IMR-90 (cell line): ENCODE data around the gene YES1. TPM values are rescaled to one million over a fixed set of nuclear protein-coding genes. Genes with fewer than 3 reads are reported as not detected.

ENCODE experiments used
- ATAC-seq: fragments of 200-7000 bp; cut with Tn5 transposase; 2 replicates; pipeline ENCODE4 v1.9.1; 2020; ENCODE audit warnings: low read depth, mild to moderate bottlenecking, moderate library complexity
- BruUV-seq: library from RNA; stranded (reverse); fragments of 400-500 nt; replicated peaks from 2 replicates; lab custom pipeline; 2021; lab: Mats Ljungman, UMichigan
- CTCF ChIA-PET: fragments of 300-600 bp; formaldehyde crosslinking; extraction: SDS; loops from one replicate; lab custom pipeline; 2021; ENCODE audit warnings: antibody characterized with exemption; lab: Yijun Ruan, JAX
- POLR2A ChIA-PET: fragments of 300-600 bp; sonication (Branson Sonifier 250); formaldehyde crosslinking; loops from one replicate; lab custom pipeline; 2022; ENCODE audit warnings: antibody characterized with exemption; ENCODE audit not compliant: unreplicated experiment; lab: Charles Lee
- DNase-seq: peaks from one replicate; pipeline ENCODE4 v3.0.0; 2013
- H2AFZ ChIP-seq: replicated peaks from 2 replicates; pipeline ENCODE3; 2013; ENCODE audit warnings: low read length, mild to moderate bottlenecking; ENCODE audit not compliant: poor library complexity
- H2AK5ac ChIP-seq: 2 replicates; pipeline ENCODE4 v1.6.1; 2013; ENCODE audit warnings: low read depth, low read length, inconsistent platforms
- H2AK9ac ChIP-seq: replicated peaks from 2 replicates; pipeline ENCODE3; 2013; ENCODE audit warnings: mild to moderate bottlenecking, low read depth, low read length, moderate library complexity; ENCODE audit not compliant: poor library complexity
- H2BK120ac ChIP-seq: 2 replicates; pipeline ENCODE4 v1.6.1; 2013; ENCODE audit warnings: low read depth, low read length, inconsistent platforms
- H2BK15ac ChIP-seq: 3 replicates; pipeline ENCODE4 v1.6.1; 2013; ENCODE audit warnings: low read depth, low read length, inconsistent platforms
- H2BK20ac ChIP-seq: 2 replicates; pipeline ENCODE4 v1.6.1; 2013; ENCODE audit warnings: low read depth, mild to moderate bottlenecking, inconsistent platforms, low read length, moderate library complexity
- H2BK5ac ChIP-seq: 2 replicates; pipeline ENCODE4 v1.6.1; 2013; ENCODE audit warnings: mild to moderate bottlenecking, low read depth, low read length, inconsistent platforms; ENCODE audit not compliant: poor library complexity, severe bottlenecking
- H3K14ac ChIP-seq: replicated peaks from 2 replicates; pipeline ENCODE4 v1.6.1; 2013; ENCODE audit warnings: low read depth, low read length, inconsistent platforms
- H3K18ac ChIP-seq: 2 replicates; pipeline ENCODE4 v1.6.1; 2013; ENCODE audit warnings: low read depth, low read length, control low read depth
- H3K23ac ChIP-seq: 2 replicates; pipeline ENCODE4 v1.6.1; 2013; ENCODE audit warnings: low read depth, low read length, inconsistent platforms
- H3K27ac ChIP-seq: 2 replicates; pipeline ENCODE4 v1.5.1; 2013; ENCODE audit warnings: mild to moderate bottlenecking, control low read depth, low read length; ENCODE audit not compliant: insufficient read depth
- H3K27me3 ChIP-seq: 2 replicates; pipeline ENCODE4 v1.6.1; 2013; ENCODE audit warnings: low read length; ENCODE audit not compliant: control insufficient read depth, insufficient read depth
- H3K36me3 ChIP-seq: 2 replicates; pipeline ENCODE4 v1.6.1; 2013; ENCODE audit warnings: low read length, mixed read lengths; ENCODE audit not compliant: control insufficient read depth, insufficient read depth
- H3K4ac ChIP-seq: 2 replicates; pipeline ENCODE4 v1.6.1; 2013; ENCODE audit warnings: low read depth, low read length, inconsistent platforms
- H3K4me1 ChIP-seq: 2 replicates; pipeline ENCODE4 v1.6.1; 2013; ENCODE audit warnings: low read length, mixed read lengths; ENCODE audit not compliant: control insufficient read depth, insufficient read depth
- H3K4me2 ChIP-seq: 2 replicates; pipeline ENCODE4 v1.6.1; 2013; ENCODE audit warnings: low read depth, mild to moderate bottlenecking, control low read depth, low read length, moderate library complexity
- H3K4me3 ChIP-seq: 2 replicates; pipeline ENCODE4 v1.5.1; 2013; ENCODE audit warnings: low read depth, mild to moderate bottlenecking, control low read depth, low read length, moderate library complexity; ENCODE audit not compliant: insufficient read depth
- H3K56ac ChIP-seq: 2 replicates; pipeline ENCODE4 v1.6.1; 2013; ENCODE audit warnings: low read length, inconsistent platforms; ENCODE audit not compliant: insufficient read depth; ENCODE audit errors: extremely low read depth
- H3K79me1 ChIP-seq, 2 experiments: 2 replicates each; pipeline ENCODE4 v1.6.1; 2013; ENCODE audit warnings: low read length in 2 of 2, inconsistent platforms in 1 of 2, low read depth in 1 of 2
- H3K9ac ChIP-seq: 2 replicates; pipeline ENCODE4 v1.6.1; 2013; ENCODE audit warnings: low read depth, low read length, control low read depth
- H3K9me1 ChIP-seq: 2 replicates; pipeline ENCODE4 v1.6.1; 2013; ENCODE audit warnings: low read length, inconsistent platforms; ENCODE audit not compliant: insufficient read depth
- H3K9me3 ChIP-seq: 2 replicates; pipeline ENCODE4 v1.6.1; 2013; ENCODE audit warnings: low read length; ENCODE audit not compliant: control insufficient read depth, insufficient read depth
- H4K20me1 ChIP-seq: 2 replicates; pipeline ENCODE4 v1.6.1; 2013; ENCODE audit warnings: low read length, inconsistent platforms; ENCODE audit not compliant: insufficient read depth
- H4K5ac ChIP-seq: 2 replicates; pipeline ENCODE4 v1.6.1; 2013; ENCODE audit warnings: mild to moderate bottlenecking, low read depth, low read length, control low read depth
- H4K8ac ChIP-seq, 2 experiments: 2 replicates each; pipeline ENCODE4 v1.6.1; 2013; ENCODE audit warnings: low read depth in 2 of 2, low read length in 2 of 2, control low read depth in 1 of 2, inconsistent platforms in 1 of 2
- H4K91ac ChIP-seq: 2 replicates; pipeline ENCODE4 v1.6.1; 2013; ENCODE audit warnings: low read depth, low read length, inconsistent platforms; ENCODE audit not compliant: insufficient read depth
- BHLHE40 ChIP-seq: fragments of 150-350 bp; IDR thresholded peaks from 2 replicates; pipeline ENCODE4 v1.6.1; 2016; ENCODE audit warnings: mild to moderate bottlenecking, low read depth, low read length
- CHD1 ChIP-seq: IDR thresholded peaks from 2 replicates; pipeline ENCODE4 v1.6.1; 2012; ENCODE audit warnings: low read depth, low read length, improper control_type of control experiment
- FOS ChIP-seq: fragments of 150-350 bp; IDR thresholded peaks from 2 replicates; pipeline ENCODE4 v1.6.1; 2016; ENCODE audit warnings: low read depth, low read length
- MAFK ChIP-seq: IDR thresholded peaks from 2 replicates; pipeline ENCODE4 v1.6.1; 2012; ENCODE audit warnings: low read depth, low read length, improper control_type of control experiment
- MAZ ChIP-seq: IDR thresholded peaks from 2 replicates; pipeline ENCODE4 v1.6.1; 2012; ENCODE audit warnings: low read depth, mild to moderate bottlenecking, low read length, improper control_type of control experiment, moderate library complexity, borderline replicate concordance
- MXI1 ChIP-seq: IDR thresholded peaks from 2 replicates; pipeline ENCODE4 v1.6.1; 2012; ENCODE audit warnings: low read depth, mild to moderate bottlenecking, low read length, moderate library complexity, borderline replicate concordance
- NFE2L2 ChIP-seq: fragments of 150-350 bp; IDR thresholded peaks from 2 replicates; pipeline ENCODE4 v1.6.1; 2016; ENCODE audit warnings: low read depth, mild to moderate bottlenecking, low read length
- POLR2A ChIP-seq: IDR thresholded peaks from 2 replicates; pipeline ENCODE4 v1.6.1; 2012; ENCODE audit warnings: mild to moderate bottlenecking, low read depth, low read length
- RCOR1 ChIP-seq: IDR thresholded peaks from 2 replicates; pipeline ENCODE4 v1.6.1; 2012; ENCODE audit warnings: mild to moderate bottlenecking, low read length, improper control_type of control experiment; ENCODE audit not compliant: insufficient replicate concordance
- RFX5 ChIP-seq: IDR thresholded peaks from 2 replicates; pipeline ENCODE4 v1.8.0; 2012; ENCODE audit warnings: low read depth, mild to moderate bottlenecking, low read length, moderate library complexity
- SMC3 ChIP-seq: fragments of 150-350 bp; IDR thresholded peaks from 2 replicates; pipeline ENCODE4 v1.6.1; 2016; ENCODE audit warnings: low read depth, mild to moderate bottlenecking, antibody characterized with exemption, low read length, moderate library complexity
- WGBS, 2 experiments: methylation state at CpG; one replicate each; pipeline versions ENCODE4 v1.1.5 to v1.1.7; 2013; ENCODE audit warnings: missing lambda C conversion rate in 2 of 2; ENCODE audit not compliant: insufficient read length in 1 of 2; ENCODE audit errors: extremely low coverage in 2 of 2; 5-methylcytosine and 5-hydroxymethylcytosine counted together
- dilution Hi-C: fragments of 300-500 bp; cut with HindIII; formaldehyde crosslinking; loops from one replicate; pipeline ENCODE4 v1.14.3; 2018; ENCODE audit warnings: low sequenced_read_pairs; ENCODE audit not compliant: unreplicated experiment
- in situ Hi-C: fragments of 300-500 bp; cut with MboI; formaldehyde crosslinking; loops from 3 replicates; pipeline ENCODE4 v1.14.3; 2019; ENCODE audit warnings: low sequenced_read_pairs, inconsistent platforms, mixed read lengths
- intact Hi-C: fragments of 100-400 bp; cut with micrococcal nuclease; formaldehyde crosslinking; loops from 2 replicates; pipeline ENCODE4 v1.10.0; 2022
- polyA plus RNA-seq, 3 experiments: library from polyadenylated mRNA; depleted of rRNA; stranded (reverse); fragments of >200 nt; gene quantifications; 2 replicates each; pipeline ENCODE4 v1.2.3, GENCODE V29; 2012; ENCODE audit warnings: low replicate concordance in 1 of 3
- total RNA-seq: library from RNA; depleted of rRNA; stranded (reverse); fragments of >200 nt; gene quantifications from 2 replicates; pipeline ENCODE4 v1.2.3, GENCODE V29; 2012
- TF ChIP-seq, protein P1 (sequence below): fragments of 150-350 bp; IDR thresholded peaks from 2 replicates; pipeline ENCODE4 v1.6.1; 2017; ENCODE audit warnings: mild to moderate bottlenecking, antibody characterized with exemption, low read length, low read depth
- TF ChIP-seq, protein P2 (sequence below): fragments of 150-350 bp; IDR thresholded peaks from 2 replicates; pipeline ENCODE4 v1.6.1; 2016; ENCODE audit warnings: low read depth, mild to moderate bottlenecking, low read length, moderate library complexity, borderline replicate concordance

The YES1 gene
- total and polyA plus RNA-seq, 2 of the 4 experiments (the other 2 are of a cell fraction) = 16.7 to 62.0 TPM

DNA sequence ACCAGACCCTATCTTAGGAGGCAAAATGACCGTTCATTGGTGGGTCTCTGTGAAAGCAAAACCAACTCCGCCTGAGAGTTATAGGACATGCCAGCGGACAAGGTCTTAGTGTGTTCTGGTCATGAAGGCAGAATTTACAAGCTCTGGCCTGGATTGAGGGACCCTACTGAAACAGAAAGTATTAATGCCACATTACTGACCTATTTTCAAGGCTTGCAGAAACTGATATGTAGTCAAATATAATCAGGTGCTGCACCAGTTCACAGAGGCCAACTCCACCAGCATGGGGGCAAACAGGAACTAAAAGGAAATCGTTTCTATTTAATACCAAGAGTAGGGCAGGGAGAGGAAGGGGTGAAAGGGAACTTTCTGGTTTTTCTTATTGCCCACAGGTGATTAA is 134.9 kb downstream of the YES1 start:
- H3K79me1 ChIP-seq = no peaks in the 10 kb centered on the region
- intact Hi-C loops (no loop called here), dilution Hi-C loops (no loop called here), in situ Hi-C loops (no loop called here)
- H4K91ac ChIP-seq = no peak overlapping the region
- H3K9me3 ChIP-seq = no peaks in the 10 kb centered on the region
- TF ChIP-seq SMC3 (no peak), FOS (no peak), NFE2L2 (no peak), MAZ (no peak), POLR2A (no peak), RCOR1 (no peak), RFX5 (no peak), MXI1 (no peak), CHD1 (no peak), MAFK (no peak), BHLHE40 (no peak)
- TF ChIP-seq, protein P1, sequence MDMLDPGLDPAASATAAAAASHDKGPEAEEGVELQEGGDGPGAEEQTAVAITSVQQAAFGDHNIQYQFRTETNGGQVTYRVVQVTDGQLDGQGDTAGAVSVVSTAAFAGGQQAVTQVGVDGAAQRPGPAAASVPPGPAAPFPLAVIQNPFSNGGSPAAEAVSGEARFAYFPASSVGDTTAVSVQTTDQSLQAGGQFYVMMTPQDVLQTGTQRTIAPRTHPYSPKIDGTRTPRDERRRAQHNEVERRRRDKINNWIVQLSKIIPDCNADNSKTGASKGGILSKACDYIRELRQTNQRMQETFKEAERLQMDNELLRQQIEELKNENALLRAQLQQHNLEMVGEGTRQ = no peak
- TF ChIP-seq, protein P2, sequence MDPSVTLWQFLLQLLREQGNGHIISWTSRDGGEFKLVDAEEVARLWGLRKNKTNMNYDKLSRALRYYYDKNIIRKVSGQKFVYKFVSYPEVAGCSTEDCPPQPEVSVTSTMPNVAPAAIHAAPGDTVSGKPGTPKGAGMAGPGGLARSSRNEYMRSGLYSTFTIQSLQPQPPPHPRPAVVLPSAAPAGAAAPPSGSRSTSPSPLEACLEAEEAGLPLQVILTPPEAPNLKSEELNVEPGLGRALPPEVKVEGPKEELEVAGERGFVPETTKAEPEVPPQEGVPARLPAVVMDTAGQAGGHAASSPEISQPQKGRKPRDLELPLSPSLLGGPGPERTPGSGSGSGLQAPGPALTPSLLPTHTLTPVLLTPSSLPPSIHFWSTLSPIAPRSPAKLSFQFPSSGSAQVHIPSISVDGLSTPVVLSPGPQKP = no peak
- H3K36me3 ChIP-seq = peaks cover 27% of the 10 kb centered on the region
- H3K9ac ChIP-seq = no peak overlapping the region
- H2BK20ac ChIP-seq = no peak overlapping the region
- no peak overlapping the region for H3K23ac ChIP-seq
- H3K4ac ChIP-seq = no peak overlapping the region
- H4K20me1 ChIP-seq = no peaks in the 10 kb centered on the region
- POLR2A ChIA-PET = interaction anchor here (0.5 kb wide), 1 partner anchor 14 kb away, joined by 3 read pairs; no protein-coding TSS in a partner anchor
- H3K4me1 ChIP-seq = no peaks in the 10 kb centered on the region
- BruUV-seq = no TSS peak
- no peak overlapping the region for H4K5ac ChIP-seq
- H3K27me3 ChIP-seq = no peaks in the 10 kb centered on the region
- ATAC-seq = no peak
- H2BK5ac ChIP-seq = no peak overlapping the region
- H3K4me3 ChIP-seq = no peak overlapping the region
- no peak overlapping the region for H3K14ac ChIP-seq
- 67% methylated on average over 1 of the region's 4 CpGs; no CpG with 5 or more reads in 1 of the 2 experiments for WGBS, 2 experiments
- peaks cover 3% of the 10 kb centered on the region; the same call in 1 of the 2 replicates for H3K9me1 ChIP-seq
- H3K4me2 ChIP-seq = no peak overlapping the region
- H3K56ac ChIP-seq = no peak overlapping the region
- no peak overlapping the region for H3K18ac ChIP-seq
- H4K8ac ChIP-seq = no peak overlapping the region
- H2AK5ac ChIP-seq = no peak overlapping the region
- DNase-seq = no peak
- no peak overlapping the region for H2AFZ ChIP-seq
- H2BK15ac ChIP-seq = no peak overlapping the region
- CTCF ChIA-PET = no interaction called here
- no peak overlapping the region for H2BK120ac ChIP-seq
- no peak overlapping the region for H2AK9ac ChIP-seq
- H3K27ac ChIP-seq = no peak overlapping the region
